Osteocyte (in vitro differentiated cells): ENCODE results near the gene DOC2B. TPM values are rescaled to one million over a fixed set of nuclear protein-coding genes. Genes with fewer than 3 reads are reported as not detected.

ENCODE experiments used
- DNase-seq: peaks from one replicate; pipeline ENCODE4 v3.0.0; 2021; ENCODE audit warnings: mixed read lengths; ENCODE audit not compliant: unreplicated experiment; ENCODE audit errors: extremely low spot score
- H3K27ac Mint-ChIP-seq: one replicate; pipeline ENCODE4 v1.8.0; 2021; ENCODE audit warnings: mild to moderate bottlenecking, mixed read lengths; ENCODE audit not compliant: unreplicated experiment
- H3K27me3 Mint-ChIP-seq: one replicate; pipeline ENCODE4 v1.8.0; 2021; ENCODE audit warnings: mixed read lengths; ENCODE audit not compliant: unreplicated experiment
- H3K36me3 Mint-ChIP-seq: one replicate; pipeline ENCODE4 v1.8.0; 2021; ENCODE audit warnings: mixed read lengths; ENCODE audit not compliant: unreplicated experiment
- H3K4me1 Mint-ChIP-seq: one replicate; pipeline ENCODE4 v1.8.0; 2021; ENCODE audit warnings: mixed read lengths; ENCODE audit not compliant: unreplicated experiment
- H3K4me3 Mint-ChIP-seq: one replicate; pipeline ENCODE4 v1.8.0; 2021; ENCODE audit warnings: mild to moderate bottlenecking, moderate library complexity, mixed read lengths; ENCODE audit not compliant: unreplicated experiment
- H3K9me3 Mint-ChIP-seq: one replicate; pipeline ENCODE4 v1.8.0; 2021; ENCODE audit warnings: mixed read lengths; ENCODE audit not compliant: unreplicated experiment
- CTCF ChIP-seq: fragments of 200-600 bp; sonication (generic); IDR thresholded peaks from 2 replicates; pipeline ENCODE4 v1.5.0; 2021; ENCODE audit warnings: antibody characterized with exemption, mild to moderate bottlenecking, moderate library complexity
- total RNA-seq: library from RNA; stranded (reverse); gene quantifications from 2 replicates; pipeline ENCODE4 v1.2.1, GENCODE V29; 2021

Gene DOC2B
- total RNA-seq, 1 donor from 2014 or later: not detected

DNA sequence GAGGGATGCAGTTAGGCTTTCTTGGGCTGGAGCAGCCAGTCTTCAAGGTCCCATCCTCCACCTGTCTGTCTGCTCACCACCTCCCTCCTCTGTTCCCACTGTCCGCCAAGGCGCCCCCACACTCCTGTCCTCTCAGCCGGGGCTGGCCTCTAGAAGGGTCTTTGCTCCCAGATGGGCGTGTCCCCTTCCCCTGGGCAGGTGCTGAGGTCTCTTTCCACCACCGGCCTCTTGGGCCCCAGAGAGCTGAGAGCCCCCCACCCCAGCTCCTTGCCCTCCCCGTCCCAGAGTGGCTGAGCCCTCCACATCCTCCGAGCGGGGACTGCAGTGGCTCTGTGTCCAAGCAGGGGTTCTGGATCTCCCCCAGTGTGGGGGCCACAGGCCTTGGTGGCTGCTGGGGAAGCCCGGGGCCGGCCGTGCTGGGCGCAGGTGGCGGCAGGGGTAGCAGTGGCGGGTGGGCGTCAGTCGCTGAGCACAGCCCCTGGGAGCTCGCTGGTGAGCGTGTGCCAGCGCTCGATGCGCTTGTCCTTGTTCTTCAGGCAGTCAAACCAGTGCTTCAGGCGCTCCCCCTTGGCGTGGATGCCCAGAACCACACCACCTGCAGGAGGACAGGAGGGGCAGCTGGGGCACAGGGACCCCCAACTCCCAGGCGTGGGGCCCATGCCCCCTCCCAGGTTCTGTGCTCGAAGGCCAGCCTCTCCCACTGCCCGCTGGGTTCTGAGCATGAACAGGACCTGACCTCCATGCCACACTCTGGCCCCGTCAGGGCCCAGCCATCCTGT lies 34.3 kb downstream of the DOC2B start:
- Mint-ChIP-seq H3K27ac (no peak overlapping the region), H3K36me3 (no peaks in the 10 kb centered on the region), H3K27me3 (peaks cover 18% of the 10 kb centered on the region), H3K4me3 (no peak overlapping the region), H3K9me3 (no peaks in the 10 kb centered on the region), H3K4me1 (peaks cover 2% of the 10 kb centered on the region)
- no peak for TF ChIP-seq CTCF
- DNase-seq: peak; percentile 82

- peaks cover 2% of the 10 kb centered on the region for H3K4me1 Mint-ChIP-seq
- no peak overlapping the region for H3K27ac Mint-ChIP-seq
- H3K4me3 Mint-ChIP-seq: no peak overlapping the region
- no peak for TF ChIP-seq CTCF
- no peaks in the 10 kb centered on the region for H3K9me3 Mint-ChIP-seq
- peaks cover 15% of the 10 kb centered on the region for H3K27me3 Mint-ChIP-seq
- DNase-seq: no peak
- H3K36me3 Mint-ChIP-seq: no peaks in the 10 kb centered on the region
Measured at GRCh38 chr17:146546-146945, 34.9 kb downstream of the DOC2B start.

DNA sequence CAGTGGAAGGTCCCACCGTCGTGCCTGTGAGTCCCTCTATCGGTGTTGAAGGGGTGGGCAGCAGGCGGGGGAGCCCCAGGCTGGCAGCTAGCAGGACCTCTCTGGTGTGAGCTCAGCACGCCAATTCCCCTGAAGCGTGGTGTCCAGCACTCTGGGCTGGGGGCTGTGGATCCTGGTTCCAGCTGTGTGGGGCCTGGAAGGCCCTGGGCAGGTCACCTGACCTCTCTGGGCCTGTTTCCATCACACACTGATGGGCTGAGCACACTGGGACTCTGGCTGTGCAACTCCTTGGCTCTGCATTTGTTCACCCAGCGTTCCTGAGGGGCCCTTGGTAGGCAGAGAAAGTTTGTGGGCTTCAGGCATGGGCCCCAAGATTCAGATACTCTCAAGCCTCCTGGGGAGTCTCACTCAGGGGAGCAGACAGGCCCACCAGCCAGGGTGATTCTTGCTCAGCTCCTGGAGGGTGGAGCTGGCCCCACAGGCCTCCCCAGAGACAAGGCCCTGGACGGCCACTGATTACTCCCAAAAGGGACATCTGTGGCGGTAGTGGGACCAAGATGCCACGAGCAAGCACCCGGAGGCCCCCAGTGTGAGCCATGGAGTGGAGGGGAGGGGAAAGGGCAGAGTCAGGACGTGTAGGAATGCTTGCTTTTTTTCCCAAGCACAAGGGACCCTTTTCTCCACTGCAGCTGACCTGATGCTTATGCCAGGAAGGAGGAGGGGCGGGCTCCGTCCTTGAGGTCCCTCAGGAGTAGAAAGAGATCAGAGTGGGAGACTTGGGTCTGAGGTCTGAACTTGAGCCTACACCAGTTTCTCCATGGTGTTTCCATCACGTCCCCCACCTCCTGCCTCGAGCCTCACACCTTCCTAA lies 35.5 kb downstream of the DOC2B start:
- no peaks in the 10 kb centered on the region for H3K9me3 Mint-ChIP-seq

DNA sequence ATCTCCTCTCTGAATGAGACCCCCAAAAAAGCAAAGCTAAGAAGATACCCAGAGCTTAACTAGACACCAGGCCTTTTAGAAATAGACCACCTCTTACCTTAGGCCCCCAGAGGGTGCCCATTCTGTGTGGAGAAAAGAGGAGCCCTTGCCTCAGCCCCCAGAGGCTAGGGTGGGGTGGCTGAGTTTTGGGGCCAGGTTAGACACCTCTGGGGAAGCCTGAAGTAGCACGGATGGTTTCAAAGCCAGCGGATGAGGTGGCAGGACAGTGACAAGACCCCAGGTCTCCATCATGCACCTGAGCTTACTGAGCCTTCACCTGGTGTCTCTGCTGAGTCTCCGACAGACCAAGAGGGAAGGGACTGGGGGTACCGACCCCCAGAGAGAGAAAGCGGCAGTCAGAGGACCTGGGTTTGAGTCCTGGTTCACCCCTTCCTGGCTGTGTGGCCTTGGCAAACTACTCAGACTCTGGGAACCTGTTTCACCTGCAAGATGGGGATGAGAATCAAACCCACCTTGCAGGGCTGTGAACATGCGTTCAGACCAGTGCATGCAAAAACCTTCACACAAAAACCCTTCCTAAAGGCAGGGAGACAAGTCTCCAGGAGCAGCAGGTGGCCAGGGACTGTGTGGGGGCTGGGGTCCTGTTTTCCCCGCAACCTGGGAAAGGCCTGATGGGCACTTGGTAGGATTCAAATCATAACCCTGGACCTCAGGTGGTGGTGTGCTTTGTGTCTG lies 36.3 kb downstream of the DOC2B start:
- no peak overlapping the region for H3K27ac Mint-ChIP-seq
- no peak overlapping the region for H3K4me3 Mint-ChIP-seq
- peak; percentile 76 for DNase-seq
- H3K27me3 Mint-ChIP-seq: peaks cover 3% of the 10 kb centered on the region
- TF ChIP-seq CTCF: no peak
- no peaks in the 10 kb centered on the region for H3K36me3 Mint-ChIP-seq
- no peaks in the 10 kb centered on the region for H3K9me3 Mint-ChIP-seq
- H3K4me1 Mint-ChIP-seq: peaks cover 2% of the 10 kb centered on the region

More for the DNA sequence above, 35.5 kb downstream of the DOC2B start:
- peaks cover 2% of the 10 kb centered on the region for H3K4me1 Mint-ChIP-seq
- H3K4me3 Mint-ChIP-seq: no peak overlapping the region
- H3K27ac Mint-ChIP-seq: no peak overlapping the region
- no peak for TF ChIP-seq CTCF
- H3K36me3 Mint-ChIP-seq: no peaks in the 10 kb centered on the region
- peaks cover 8% of the 10 kb centered on the region for H3K27me3 Mint-ChIP-seq
- DNase-seq: peak; percentile 66
